Ovary (tissue), 9 donors: ENCODE results near the gene RABAC1. TPM values are rescaled to one million over a fixed set of nuclear protein-coding genes. Genes with fewer than 3 reads are reported as not detected.

Experiments
- DNase-seq, 5 donors: peaks; one replicate each; pipeline ENCODE4 v3.0.0-alpha.2; 2019 to 2020
- H3K27ac ChIP-seq, 2 donors: fragments of 200-600 bp; one replicate each; pipeline versions ENCODE4 v1.5.1 to v1.8.0; 2019 to 2022
- H3K27me3 ChIP-seq: fragments of 200-600 bp; one replicate; pipeline ENCODE4 v1.8.0; 2022
- H3K36me3 ChIP-seq: fragments of 200-600 bp; sonication (generic); one replicate; pipeline ENCODE4 v1.5.1; 2019
- H3K4me1 ChIP-seq: one replicate; pipeline ENCODE4 v1.8.1; 2013; ENCODE audit warnings: mild to moderate bottlenecking, moderate library complexity; ENCODE audit not compliant: insufficient read depth
- H3K4me3 ChIP-seq: fragments of 200-600 bp; sonication (generic); one replicate; pipeline ENCODE4 v1.5.1; 2017
- H3K9me3 ChIP-seq, 2 donors: fragments of 200-600 bp in 1 of 2; sonication (generic) in 1 of 2; one replicate each; pipeline versions ENCODE4 v1.5.1 to v1.8.1; 2013 to 2019; ENCODE audit warnings: mild to moderate bottlenecking in 1 of 2, moderate library complexity in 1 of 2
- CTCF ChIP-seq, 3 donors: fragments of 450-650 bp in 2 of 3; fragments of 200-600 bp in 1 of 3; IDR thresholded peaks; one replicate each; pipeline versions ENCODE4 v1.5.1 to v1.8.0; 2016 to 2022; ENCODE audit warnings: antibody characterized with exemption in 3 of 3, mild to moderate bottlenecking in 1 of 3
- EP300 ChIP-seq: sonication (generic); formaldehyde crosslinking; IDR thresholded peaks from one replicate; pipeline ENCODE4 v1.6.1; 2017; ENCODE audit warnings: antibody characterized with exemption
- POLR2A ChIP-seq: fragments of 450-650 bp; IDR thresholded peaks from one replicate; pipeline ENCODE4 v1.6.1; 2017; ENCODE audit warnings: antibody characterized with exemption, mild to moderate bottlenecking, moderate library complexity
- WGBS, 3 donors: extraction: QIAGEN DNeasy Blood & Tissue Kit in 1 of 3; methylation state at CpG; one replicate each; pipeline versions ENCODE4 v1.1.5 to v1.1.7; 2013 to 2017; 5-methylcytosine and 5-hydroxymethylcytosine counted together
- intact Hi-C, 4 donors: fragments of 100-400 bp; cut with DNase I; formaldehyde crosslinking; loops; one replicate each; pipeline versions ENCODE4 v1.11.0 to v1.15.1; 2022 to 2023
- polyA plus RNA-seq, 2 donors: library from polyadenylated mRNA; stranded (reverse); fragments of 200-250 nt in 1 of 2; fragments of 350-450 nt in 1 of 2; fragmentation: Illumina TruSeq in 1 of 2; extraction: RNeasy Lipid Tissue Mini Kit (QIAGEN cat#74804) in 1 of 2; gene quantifications; one replicate each; pipeline ENCODE4 v1.2.3, GENCODE V29; 2013 to 2014
- total RNA-seq, 7 donors: library from RNA; depleted of rRNA in 2 of 7; stranded (reverse); fragments of >200 nt in 2 of 7; fragmentation: NEBNext Ultra II Directional in 3 of 7; extraction: Animal tissue kit (Norgen Biotek cat#: 25700) in 3 of 7; gene quantifications; one replicate each; pipeline versions ENCODE4 v1.1.0 to v1.2.4, GENCODE V29; 2016 to 2023
- donor health status: DM: no; HTN: no; CAD: no; lungs with moderate emphysema.
- donor health status: DM: no; HTN: no; CAD: no.
- donor health status: Bipolar disorder and iron deficiency.
- donor health status: DM: yes; HTN: yes; CAD: no.
- donor health status: DM: no; HTN: no; CAD: no.
- donor health status: DM: yes; HTN: yes; CAD: no.

The RABAC1 gene
- total and polyA plus RNA-seq, 9 donors, result 21.2 to 224 (median 147) TPM

GRCh38 chr19:41921577-41922576 lies 37.2 kb downstream of the RABAC1 start:
- H3K9me3 ChIP-seq, result no peaks in the 10 kb centered on the region
- H3K27ac ChIP-seq, result no peak overlapping the region
- H3K36me3 ChIP-seq, result no peaks in the 10 kb centered on the region
- H3K4me1 ChIP-seq, result no peaks in the 10 kb centered on the region
- TF ChIP-seq EP300 (no peak), CTCF (IDR thresholded peaks at IDR 0.05) (no peak), POLR2A (no peak)
- H3K27me3 ChIP-seq, result no peaks in the 10 kb centered on the region
- intact Hi-C loops, result no loop called here
- H3K4me3 ChIP-seq, result no peak overlapping the region
- 14 to 21% (median 15%) methylated on average over 22 of the region's 22 CpGs for WGBS, 3 donors
- no peak for DNase-seq

GRCh38 chr19:41920882-41921576 lies 38.1 kb downstream of the RABAC1 start:
- TF ChIP-seq POLR2A (no peak), CTCF (IDR thresholded peaks at IDR 0.05) (no peak), EP300 (no peak)
- H3K4me3 ChIP-seq, result no peak overlapping the region
- no peaks in the 10 kb centered on the region for H3K9me3 ChIP-seq
- H3K4me1 ChIP-seq, result no peaks in the 10 kb centered on the region
- DNase-seq, result no peak
- no peak overlapping the region for H3K27ac ChIP-seq
- 6 to 7% (median 7%) methylated on average over 25 to 26 of the region's 26 CpGs for WGBS, 3 donors
- no peaks in the 10 kb centered on the region for H3K36me3 ChIP-seq
- peaks cover 3% of the 10 kb centered on the region for H3K27me3 ChIP-seq
- intact Hi-C loops, result no loop called here

GRCh38 chr19:41919948-41920712 lies 39.0 kb downstream of the RABAC1 start:
- TF ChIP-seq POLR2A, result no peak
- TF ChIP-seq CTCF (IDR thresholded peaks at IDR 0.05), result no peak
- no peak for TF ChIP-seq EP300
- WGBS, 3 donors, result 85 to 91% (median 88%) methylated on average over 27 to 33 of the region's 33 CpGs
- no peak for DNase-seq
- Histone ChIP-seq H3K9me3 (no peaks in the 10 kb centered on the region), H3K27ac (no peak overlapping the region), H3K36me3 (no peaks in the 10 kb centered on the region), H3K4me1 (no peaks in the 10 kb centered on the region), H3K4me3 (no peak overlapping the region), H3K27me3 (peaks cover 3% of the 10 kb centered on the region)
- intact Hi-C loops, result no loop called here

GRCh38 chr19:41918653-41919244 lies 40.4 kb downstream of the RABAC1 start:
- H3K27ac ChIP-seq, result no peak overlapping the region
- WGBS, 3 donors, result 85 to 88% (median 86%) methylated on average over 5 of the region's 5 CpGs
- DNase-seq, result no peak
- H3K4me3 ChIP-seq, result no peak overlapping the region
- no peak for TF ChIP-seq POLR2A
- TF ChIP-seq EP300, result no peak
- TF ChIP-seq CTCF (IDR thresholded peaks at IDR 0.05), result no peak
- intact Hi-C loops, result no loop called here
- peaks cover 3% of the 10 kb centered on the region for H3K27me3 ChIP-seq
- no peaks in the 10 kb centered on the region for H3K36me3 ChIP-seq
- no peaks in the 10 kb centered on the region for H3K4me1 ChIP-seq
- no peaks in the 10 kb centered on the region for H3K9me3 ChIP-seq
